ENCODE data around the gene MEIS1. TPM values are rescaled to one million over a fixed set of nuclear protein-coding genes. Genes with fewer than 3 reads are reported as not detected.

Gene MEIS1
- total and polyA plus RNA-seq, 2 of the 8 experiments (the other 6 are each of a cell fraction or from before 2014, with no cell fraction given) = 0.17 to 1.2 TPM

DNA sequence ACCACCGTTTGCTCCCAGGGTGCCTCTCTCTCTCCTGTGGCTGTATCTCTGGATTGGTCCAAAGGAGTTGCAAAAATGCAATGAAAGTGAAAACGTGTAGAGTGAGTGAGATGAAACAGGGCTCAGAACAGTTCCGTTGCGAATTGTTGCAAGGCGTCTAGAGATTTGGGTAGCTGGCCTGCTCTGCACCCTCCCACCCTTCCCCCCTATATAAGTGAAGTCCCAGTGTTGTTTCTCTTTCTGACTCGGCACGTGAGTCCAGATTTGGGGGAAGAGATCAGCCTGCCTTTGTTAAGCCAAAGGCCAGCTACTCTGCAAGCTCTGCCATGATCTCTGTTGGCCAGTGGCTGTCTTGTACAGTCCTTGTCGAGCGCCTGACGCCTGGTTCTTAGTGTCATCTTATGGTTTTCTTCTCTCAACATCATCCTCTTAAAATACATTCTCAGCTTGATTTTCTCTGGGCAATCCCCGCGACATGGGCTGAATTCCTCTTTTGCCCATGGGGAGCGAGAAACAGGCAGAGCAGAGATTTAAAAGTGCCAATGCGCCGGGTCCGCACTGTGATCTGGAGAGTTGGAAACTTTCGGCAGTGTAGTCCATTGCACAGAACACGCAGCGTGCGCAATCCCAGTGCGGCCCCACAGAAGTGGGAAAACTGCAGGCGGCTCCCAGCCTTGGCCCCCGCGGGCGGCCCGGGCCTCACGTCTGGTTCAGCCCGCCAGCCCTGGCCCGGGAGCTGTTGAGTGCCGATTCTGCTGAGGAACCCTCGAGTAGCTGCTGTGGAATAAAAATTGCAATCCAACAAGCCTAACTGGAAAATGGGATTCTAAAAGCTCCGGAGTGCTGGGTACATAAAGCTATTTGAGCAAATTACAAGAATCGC, 9.3 kb downstream of the MEIS1 start (continued):
- TF ChIP-seq ZNF274 (IDR thresholded peaks at IDR 0.05; ENCODE audit: borderline replicate concordance, extremely low read depth, low read length) (no peak), NANOG (IDR thresholded peaks at IDR 0.05; ENCODE audit: insufficient read depth, low read depth, low read length, poor library complexity, severe bottlenecking) (no peak), JUND (IDR thresholded peaks at IDR 0.05; ENCODE audit: low read length) (no peak), RBBP5 (IDR thresholded peaks at IDR 0.05; ENCODE audit: borderline replicate concordance, low read depth, low read length) (no peak), HDAC6 (IDR thresholded peaks at IDR 0.05; ENCODE audit: low read depth, low read length) (no peak), SAP30 (IDR thresholded peaks at IDR 0.05; ENCODE audit: insufficient read depth, insufficient replicate concordance, low read length) (no peak)
- TF ChIP-seq, protein P1, sequence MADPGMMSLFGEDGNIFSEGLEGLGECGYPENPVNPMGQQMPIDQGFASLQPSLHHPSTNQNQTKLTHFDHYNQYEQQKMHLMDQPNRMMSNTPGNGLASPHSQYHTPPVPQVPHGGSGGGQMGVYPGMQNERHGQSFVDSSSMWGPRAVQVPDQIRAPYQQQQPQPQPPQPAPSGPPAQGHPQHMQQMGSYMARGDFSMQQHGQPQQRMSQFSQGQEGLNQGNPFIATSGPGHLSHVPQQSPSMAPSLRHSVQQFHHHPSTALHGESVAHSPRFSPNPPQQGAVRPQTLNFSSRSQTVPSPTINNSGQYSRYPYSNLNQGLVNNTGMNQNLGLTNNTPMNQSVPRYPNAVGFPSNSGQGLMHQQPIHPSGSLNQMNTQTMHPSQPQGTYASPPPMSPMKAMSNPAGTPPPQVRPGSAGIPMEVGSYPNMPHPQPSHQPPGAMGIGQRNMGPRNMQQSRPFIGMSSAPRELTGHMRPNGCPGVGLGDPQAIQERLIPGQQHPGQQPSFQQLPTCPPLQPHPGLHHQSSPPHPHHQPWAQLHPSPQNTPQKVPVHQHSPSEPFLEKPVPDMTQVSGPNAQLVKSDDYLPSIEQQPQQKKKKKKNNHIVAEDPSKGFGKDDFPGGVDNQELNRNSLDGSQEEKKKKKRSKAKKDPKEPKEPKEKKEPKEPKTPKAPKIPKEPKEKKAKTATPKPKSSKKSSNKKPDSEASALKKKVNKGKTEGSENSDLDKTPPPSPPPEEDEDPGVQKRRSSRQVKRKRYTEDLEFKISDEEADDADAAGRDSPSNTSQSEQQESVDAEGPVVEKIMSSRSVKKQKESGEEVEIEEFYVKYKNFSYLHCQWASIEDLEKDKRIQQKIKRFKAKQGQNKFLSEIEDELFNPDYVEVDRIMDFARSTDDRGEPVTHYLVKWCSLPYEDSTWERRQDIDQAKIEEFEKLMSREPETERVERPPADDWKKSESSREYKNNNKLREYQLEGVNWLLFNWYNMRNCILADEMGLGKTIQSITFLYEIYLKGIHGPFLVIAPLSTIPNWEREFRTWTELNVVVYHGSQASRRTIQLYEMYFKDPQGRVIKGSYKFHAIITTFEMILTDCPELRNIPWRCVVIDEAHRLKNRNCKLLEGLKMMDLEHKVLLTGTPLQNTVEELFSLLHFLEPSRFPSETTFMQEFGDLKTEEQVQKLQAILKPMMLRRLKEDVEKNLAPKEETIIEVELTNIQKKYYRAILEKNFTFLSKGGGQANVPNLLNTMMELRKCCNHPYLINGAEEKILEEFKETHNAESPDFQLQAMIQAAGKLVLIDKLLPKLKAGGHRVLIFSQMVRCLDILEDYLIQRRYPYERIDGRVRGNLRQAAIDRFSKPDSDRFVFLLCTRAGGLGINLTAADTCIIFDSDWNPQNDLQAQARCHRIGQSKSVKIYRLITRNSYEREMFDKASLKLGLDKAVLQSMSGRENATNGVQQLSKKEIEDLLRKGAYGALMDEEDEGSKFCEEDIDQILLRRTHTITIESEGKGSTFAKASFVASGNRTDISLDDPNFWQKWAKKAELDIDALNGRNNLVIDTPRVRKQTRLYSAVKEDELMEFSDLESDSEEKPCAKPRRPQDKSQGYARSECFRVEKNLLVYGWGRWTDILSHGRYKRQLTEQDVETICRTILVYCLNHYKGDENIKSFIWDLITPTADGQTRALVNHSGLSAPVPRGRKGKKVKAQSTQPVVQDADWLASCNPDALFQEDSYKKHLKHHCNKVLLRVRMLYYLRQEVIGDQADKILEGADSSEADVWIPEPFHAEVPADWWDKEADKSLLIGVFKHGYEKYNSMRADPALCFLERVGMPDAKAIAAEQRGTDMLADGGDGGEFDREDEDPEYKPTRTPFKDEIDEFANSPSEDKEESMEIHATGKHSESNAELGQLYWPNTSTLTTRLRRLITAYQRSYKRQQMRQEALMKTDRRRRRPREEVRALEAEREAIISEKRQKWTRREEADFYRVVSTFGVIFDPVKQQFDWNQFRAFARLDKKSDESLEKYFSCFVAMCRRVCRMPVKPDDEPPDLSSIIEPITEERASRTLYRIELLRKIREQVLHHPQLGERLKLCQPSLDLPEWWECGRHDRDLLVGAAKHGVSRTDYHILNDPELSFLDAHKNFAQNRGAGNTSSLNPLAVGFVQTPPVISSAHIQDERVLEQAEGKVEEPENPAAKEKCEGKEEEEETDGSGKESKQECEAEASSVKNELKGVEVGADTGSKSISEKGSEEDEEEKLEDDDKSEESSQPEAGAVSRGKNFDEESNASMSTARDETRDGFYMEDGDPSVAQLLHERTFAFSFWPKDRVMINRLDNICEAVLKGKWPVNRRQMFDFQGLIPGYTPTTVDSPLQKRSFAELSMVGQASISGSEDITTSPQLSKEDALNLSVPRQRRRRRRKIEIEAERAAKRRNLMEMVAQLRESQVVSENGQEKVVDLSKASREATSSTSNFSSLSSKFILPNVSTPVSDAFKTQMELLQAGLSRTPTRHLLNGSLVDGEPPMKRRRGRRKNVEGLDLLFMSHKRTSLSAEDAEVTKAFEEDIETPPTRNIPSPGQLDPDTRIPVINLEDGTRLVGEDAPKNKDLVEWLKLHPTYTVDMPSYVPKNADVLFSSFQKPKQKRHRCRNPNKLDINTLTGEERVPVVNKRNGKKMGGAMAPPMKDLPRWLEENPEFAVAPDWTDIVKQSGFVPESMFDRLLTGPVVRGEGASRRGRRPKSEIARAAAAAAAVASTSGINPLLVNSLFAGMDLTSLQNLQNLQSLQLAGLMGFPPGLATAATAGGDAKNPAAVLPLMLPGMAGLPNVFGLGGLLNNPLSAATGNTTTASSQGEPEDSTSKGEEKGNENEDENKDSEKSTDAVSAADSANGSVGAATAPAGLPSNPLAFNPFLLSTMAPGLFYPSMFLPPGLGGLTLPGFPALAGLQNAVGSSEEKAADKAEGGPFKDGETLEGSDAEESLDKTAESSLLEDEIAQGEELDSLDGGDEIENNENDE (IDR thresholded peaks at IDR 0.05; ENCODE audit: insufficient replicate concordance, low read length) = no peak
- TF ChIP-seq, protein P2, sequence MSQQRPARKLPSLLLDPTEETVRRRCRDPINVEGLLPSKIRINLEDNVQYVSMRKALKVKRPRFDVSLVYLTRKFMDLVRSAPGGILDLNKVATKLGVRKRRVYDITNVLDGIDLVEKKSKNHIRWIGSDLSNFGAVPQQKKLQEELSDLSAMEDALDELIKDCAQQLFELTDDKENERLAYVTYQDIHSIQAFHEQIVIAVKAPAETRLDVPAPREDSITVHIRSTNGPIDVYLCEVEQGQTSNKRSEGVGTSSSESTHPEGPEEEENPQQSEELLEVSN (IDR thresholded peaks at IDR 0.05) = 0 out of 2 replicates have a peak, but pooled peaks have one; percentile 9

Measured in H1 (cell line).